Upper lobe of left lung (tissue), 6 donors: ENCODE measurements around the gene ARMC6. TPM values are rescaled to one million over a fixed set of nuclear protein-coding genes. Genes with fewer than 3 reads are reported as not detected.

Source experiments
- ATAC-seq, 2 donors: fragments of 200-7000 bp; cut with Tn5 transposase; one replicate each; pipeline ENCODE4 v1.9.1; 2022; ENCODE audit warnings: mild to moderate bottlenecking in 2 of 2, moderate library complexity in 2 of 2; ENCODE audit not compliant: low FRiP score in 2 of 2
- DNase-seq, 2 donors: peaks; one replicate each; pipeline ENCODE4 v3.0.0-alpha.2; 2019 to 2020
- H3K27ac ChIP-seq, 4 donors: fragments of 200-600 bp; sonication (generic); one replicate each; pipeline ENCODE4 v1.5.1; 2016 to 2019
- H3K27me3 ChIP-seq, 4 donors: fragments of 200-600 bp; sonication (generic); one replicate each; pipeline ENCODE4 v1.5.1; 2017 to 2019
- H3K36me3 ChIP-seq, 4 donors: fragments of 200-600 bp; sonication (generic); one replicate each; pipeline ENCODE4 v1.5.1; 2016 to 2019
- H3K4me1 ChIP-seq, 4 donors: fragments of 200-600 bp; sonication (generic); one replicate each; pipeline ENCODE4 v1.5.1; 2018 to 2019
- H3K4me3 ChIP-seq, 4 donors: fragments of 200-600 bp; sonication (generic); one replicate each; pipeline ENCODE4 v1.5.1; 2017 to 2019; ENCODE audit warnings: mild to moderate bottlenecking in 2 of 4, moderate library complexity in 1 of 4
- H3K9me3 ChIP-seq, 4 donors: fragments of 200-600 bp; sonication (generic); one replicate each; pipeline ENCODE4 v1.5.1; 2018 to 2019
- CTCF ChIP-seq, 6 experiments: fragments of 450-650 bp in 4 of 6; fragments of 200-600 bp in 2 of 6; sonication (generic) in 2 of 6; IDR thresholded peaks; one replicate each; pipeline ENCODE4 v1.5.1; 2016 to 2019; ENCODE audit warnings: antibody characterized with exemption in 6 of 6
- EP300 ChIP-seq, 4 donors: sonication (generic); formaldehyde crosslinking; IDR thresholded peaks; one replicate each; pipeline ENCODE4 v1.5.1; 2017; ENCODE audit warnings: antibody characterized with exemption in 4 of 4, control low read depth in 2 of 4
- POLR2A ChIP-seq, 4 donors: fragments of 450-650 bp; IDR thresholded peaks; one replicate each; pipeline ENCODE4 v1.5.1; 2016 to 2017; ENCODE audit warnings: antibody characterized with exemption in 4 of 4, mild to moderate bottlenecking in 2 of 4
- POLR2AphosphoS5 ChIP-seq, 2 donors: sonication (generic); formaldehyde crosslinking; IDR thresholded peaks; one replicate each; pipeline ENCODE4 v1.5.1; 2017; ENCODE audit warnings: antibody characterized with exemption in 2 of 2
- WGBS, 2 donors: methylation state at CpG; one replicate each; pipeline ENCODE4 v1.1.5; 2017 to 2018; 5-methylcytosine and 5-hydroxymethylcytosine counted together
- total RNA-seq, 6 donors: library from RNA; depleted of rRNA in 4 of 6; stranded (reverse); fragments of >200 nt in 4 of 6; gene quantifications; one replicate each; pipeline versions ENCODE4 v1.1.0 to v1.2.1, GENCODE V29; 2016 to 2021
- donor health status: DM: no; HTN: no; CAD: no; lungs with moderate emphysema.
- donor health status: DM: no; HTN: yes; CAD: no; lungs with severe emphysema.

ARMC6 gene
- total RNA-seq, 6 donors from 2014 or later = 14.1 to 46.5 (median 26.8) TPM

- WGBS, 2 donors = 64 to 65% methylated on average over 10 to 14 of the region's 14 CpGs
- DNase-seq (no peak), ATAC-seq (no peak)
- TF ChIP-seq CTCF (IDR thresholded peaks at IDR 0.05) (peak in 1 of 6 experiments; percentile 10), EP300 (IDR thresholded peaks at IDR 0.05) (no peak), POLR2AphosphoS5 (IDR thresholded peaks at IDR 0.05) (no peak), POLR2A (IDR thresholded peaks at IDR 0.05) (no peak)
- Histone ChIP-seq H3K4me1 (peaks cover 0 to 13% (median 3%) of the 10 kb centered on the region in 4 donors), H3K27ac (no peak overlapping the region), H3K4me3 (no peak overlapping the region), H3K9me3 (no peaks in the 10 kb centered on the region), H3K27me3 (no peaks in the 10 kb centered on the region), H3K36me3 (peaks cover 16 to 76% (median 59%) of the 10 kb centered on the region in 4 donors)
These were observed 34.2 kb upstream of the ARMC6 start for GRCh38 chr19:18999016-18999758.

- H3K4me3 ChIP-seq = no peak overlapping the region
- H3K4me1 ChIP-seq = peaks cover 0 to 13% (median 3%) of the 10 kb centered on the region in 4 donors
- no peaks in the 10 kb centered on the region for H3K27me3 ChIP-seq
- no peaks in the 10 kb centered on the region for H3K9me3 ChIP-seq
- TF ChIP-seq POLR2AphosphoS5 (IDR thresholded peaks at IDR 0.05) (no peak), EP300 (IDR thresholded peaks at IDR 0.05) (no peak), CTCF (IDR thresholded peaks at IDR 0.05) (no peak), POLR2A (IDR thresholded peaks at IDR 0.05) (no peak)
- no peak overlapping the region for H3K27ac ChIP-seq
- peaks cover 16 to 76% (median 61%) of the 10 kb centered on the region in 4 donors for H3K36me3 ChIP-seq
- DNase-seq (no peak), ATAC-seq (no peak)
- 88 to 94% methylated on average over 11 of the region's 11 CpGs for WGBS, 2 donors
These were observed 33.3 kb upstream of the ARMC6 start for GRCh38 chr19:18999896-19000620.

GRCh38 chr19:19004144-19004543 is 29.3 kb upstream of the ARMC6 start:
- no peaks in the 10 kb centered on the region for H3K9me3 ChIP-seq
- H3K4me3 ChIP-seq = no peak overlapping the region
- peaks cover 0 to 6% (median 0%) of the 10 kb centered on the region in 4 donors for H3K4me1 ChIP-seq
- H3K36me3 ChIP-seq = peaks cover 21 to 89% (median 75%) of the 10 kb centered on the region in 4 donors
- no peak overlapping the region for H3K27ac ChIP-seq
- DNase-seq (peak in 1 of 2 donors; percentile 58), ATAC-seq (no peak)
- WGBS, 2 donors = 90% methylated on average over 9 to 17 of the region's 18 CpGs
- no peaks in the 10 kb centered on the region for H3K27me3 ChIP-seq
- TF ChIP-seq POLR2A (IDR thresholded peaks at IDR 0.05) (no peak), EP300 (IDR thresholded peaks at IDR 0.05) (no peak), POLR2AphosphoS5 (IDR thresholded peaks at IDR 0.05) (no peak), CTCF (IDR thresholded peaks at IDR 0.05) (no peak)

- 71 to 84% methylated on average over 3 of the region's 3 CpGs for WGBS, 2 donors
- H3K36me3 ChIP-seq = peaks cover 23 to 91% (median 82%) of the 10 kb centered on the region in 4 donors
- ATAC-seq = no peak
These were observed 27.2 kb upstream of the ARMC6 start for GRCh38 chr19:19006213-19006612.

More at GRCh38 chr19:19006213-19006612, 27.2 kb upstream of the ARMC6 start:
- TF ChIP-seq POLR2AphosphoS5 (IDR thresholded peaks at IDR 0.05) (no peak), CTCF (IDR thresholded peaks at IDR 0.05) (no peak), EP300 (IDR thresholded peaks at IDR 0.05) (no peak), POLR2A (IDR thresholded peaks at IDR 0.05) (no peak)
- Histone ChIP-seq H3K9me3 (no peaks in the 10 kb centered on the region), H3K4me1 (no peaks in the 10 kb centered on the region), H3K27me3 (no peaks in the 10 kb centered on the region), H3K27ac (no peak overlapping the region), H3K4me3 (no peak overlapping the region)
- no peak for DNase-seq
